WTC11 (cell line): ENCODE results near the gene BAIAP3.

Source experiments
- ELF4 ChIP-seq: sonication (generic); formaldehyde crosslinking; IDR thresholded peaks from 2 replicates; pipeline ENCODE4 v1.8.1; 2022; ENCODE audit warnings: low read depth, mild to moderate bottlenecking, moderate library complexity, missing genetic modification reagents
- RELA ChIP-seq: sonication (generic); formaldehyde crosslinking; IDR thresholded peaks from 2 replicates; pipeline ENCODE4 v1.8.1; 2022; ENCODE audit warnings: missing genetic modification reagents, mild to moderate bottlenecking, borderline replicate concordance
- SOX15 ChIP-seq: fragments of 250-450 bp; sonication (Bioruptor Pico); IDR thresholded peaks from 2 replicates; pipeline ENCODE4 v1.9.0; 2021; ENCODE audit warnings: mild to moderate bottlenecking
- TP53 ChIP-seq: sonication (generic); formaldehyde crosslinking; IDR thresholded peaks from 2 replicates; pipeline ENCODE4 v1.8.1; 2023; ENCODE audit warnings: mild to moderate bottlenecking, missing genetic modification reagents
- ZNF263 ChIP-seq: sonication (generic); formaldehyde crosslinking; IDR thresholded peaks from 2 replicates; pipeline ENCODE4 v1.8.1; 2022; ENCODE audit warnings: low read depth, mild to moderate bottlenecking, moderate library complexity, missing genetic modification reagents
- ZNF416 ChIP-seq: fragments of 250-450 bp; sonication (Bioruptor Pico); IDR thresholded peaks from 2 replicates; pipeline ENCODE4 v1.9.0; 2021; ENCODE audit warnings: mild to moderate bottlenecking, inconsistent platforms
- ZNF532 ChIP-seq: fragments of 250-450 bp; sonication (Bioruptor Pico); IDR thresholded peaks from 2 replicates; pipeline ENCODE4 v1.9.0; 2021; ENCODE audit warnings: mild to moderate bottlenecking, borderline replicate concordance
- TF ChIP-seq, protein P1 (sequence below): sonication (generic); formaldehyde crosslinking; IDR thresholded peaks from 2 replicates; pipeline ENCODE4 v1.8.0; 2022; ENCODE audit warnings: mild to moderate bottlenecking, missing genetic modification reagents
- TF ChIP-seq, protein P2 (sequence below): fragments of 200-600 bp; IDR thresholded peaks from 2 replicates; pipeline ENCODE4 v1.8.0; 2022; ENCODE audit warnings: antibody characterized with exemption
- TF ChIP-seq, protein P3 (sequence below): sonication (generic); formaldehyde crosslinking; IDR thresholded peaks from 2 replicates; pipeline ENCODE4 v1.8.1; 2023; ENCODE audit warnings: mild to moderate bottlenecking, missing genetic modification reagents
- TF ChIP-seq, protein P4 (sequence below): sonication (generic); formaldehyde crosslinking; conservative IDR thresholded peaks from 2 replicates; pipeline ENCODE4 v1.8.1; 2023; ENCODE audit warnings: mild to moderate bottlenecking, low read depth, missing genetic modification reagents, moderate library complexity

DNA sequence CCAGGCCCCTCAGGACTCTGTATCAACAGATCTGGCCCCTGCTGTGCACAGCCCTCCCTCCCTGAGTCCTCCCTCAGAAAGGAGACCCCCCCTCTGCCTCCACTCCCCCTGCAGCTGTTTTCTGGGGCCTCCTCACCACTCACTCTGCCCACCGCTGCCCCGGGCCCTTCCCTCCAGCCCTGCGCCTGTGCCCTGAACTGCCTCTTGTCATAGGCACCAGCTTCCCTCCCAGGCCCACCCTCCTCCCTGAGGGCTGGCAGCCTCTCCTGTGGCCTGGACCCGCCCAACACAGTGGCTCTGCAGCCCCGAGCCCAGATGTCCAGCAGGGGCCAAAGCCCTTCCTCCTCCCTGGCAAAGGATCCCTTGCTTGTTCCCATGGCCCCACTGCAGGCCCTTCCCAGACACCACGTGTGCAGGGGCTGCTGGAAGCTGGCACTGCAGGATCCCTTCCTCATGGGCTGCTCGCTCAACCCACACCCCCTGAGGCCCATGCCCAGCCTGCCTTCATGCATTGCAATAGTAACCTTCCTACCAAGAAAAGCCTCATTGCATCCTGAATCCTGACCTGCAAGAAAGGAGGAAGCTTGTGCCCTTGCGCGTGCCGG lies 44.1 kb downstream of the BAIAP3 start:
- TF ChIP-seq, protein P1, sequence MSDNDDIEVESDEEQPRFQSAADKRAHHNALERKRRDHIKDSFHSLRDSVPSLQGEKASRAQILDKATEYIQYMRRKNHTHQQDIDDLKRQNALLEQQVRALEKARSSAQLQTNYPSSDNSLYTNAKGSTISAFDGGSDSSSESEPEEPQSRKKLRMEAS (CRISPR knock-in tag): no peak
- TF ChIP-seq, protein P2, sequence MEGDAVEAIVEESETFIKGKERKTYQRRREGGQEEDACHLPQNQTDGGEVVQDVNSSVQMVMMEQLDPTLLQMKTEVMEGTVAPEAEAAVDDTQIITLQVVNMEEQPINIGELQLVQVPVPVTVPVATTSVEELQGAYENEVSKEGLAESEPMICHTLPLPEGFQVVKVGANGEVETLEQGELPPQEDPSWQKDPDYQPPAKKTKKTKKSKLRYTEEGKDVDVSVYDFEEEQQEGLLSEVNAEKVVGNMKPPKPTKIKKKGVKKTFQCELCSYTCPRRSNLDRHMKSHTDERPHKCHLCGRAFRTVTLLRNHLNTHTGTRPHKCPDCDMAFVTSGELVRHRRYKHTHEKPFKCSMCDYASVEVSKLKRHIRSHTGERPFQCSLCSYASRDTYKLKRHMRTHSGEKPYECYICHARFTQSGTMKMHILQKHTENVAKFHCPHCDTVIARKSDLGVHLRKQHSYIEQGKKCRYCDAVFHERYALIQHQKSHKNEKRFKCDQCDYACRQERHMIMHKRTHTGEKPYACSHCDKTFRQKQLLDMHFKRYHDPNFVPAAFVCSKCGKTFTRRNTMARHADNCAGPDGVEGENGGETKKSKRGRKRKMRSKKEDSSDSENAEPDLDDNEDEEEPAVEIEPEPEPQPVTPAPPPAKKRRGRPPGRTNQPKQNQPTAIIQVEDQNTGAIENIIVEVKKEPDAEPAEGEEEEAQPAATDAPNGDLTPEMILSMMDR: no peak
- TF ChIP-seq RELA (CRISPR knock-in tag) (no peak), TP53 (CRISPR knock-in tag) (no peak), ZNF416 (CRISPR knock-in tag) (no peak), SOX15 (no peak), ELF4 (CRISPR knock-in tag) (no peak), ZNF532 (no peak), ZNF263 (no peak)
- TF ChIP-seq, protein P3, sequence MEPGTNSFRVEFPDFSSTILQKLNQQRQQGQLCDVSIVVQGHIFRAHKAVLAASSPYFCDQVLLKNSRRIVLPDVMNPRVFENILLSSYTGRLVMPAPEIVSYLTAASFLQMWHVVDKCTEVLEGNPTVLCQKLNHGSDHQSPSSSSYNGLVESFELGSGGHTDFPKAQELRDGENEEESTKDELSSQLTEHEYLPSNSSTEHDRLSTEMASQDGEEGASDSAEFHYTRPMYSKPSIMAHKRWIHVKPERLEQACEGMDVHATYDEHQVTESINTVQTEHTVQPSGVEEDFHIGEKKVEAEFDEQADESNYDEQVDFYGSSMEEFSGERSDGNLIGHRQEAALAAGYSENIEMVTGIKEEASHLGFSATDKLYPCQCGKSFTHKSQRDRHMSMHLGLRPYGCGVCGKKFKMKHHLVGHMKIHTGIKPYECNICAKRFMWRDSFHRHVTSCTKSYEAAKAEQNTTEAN (CRISPR knock-in tag): no peak
- TF ChIP-seq, protein P4, sequence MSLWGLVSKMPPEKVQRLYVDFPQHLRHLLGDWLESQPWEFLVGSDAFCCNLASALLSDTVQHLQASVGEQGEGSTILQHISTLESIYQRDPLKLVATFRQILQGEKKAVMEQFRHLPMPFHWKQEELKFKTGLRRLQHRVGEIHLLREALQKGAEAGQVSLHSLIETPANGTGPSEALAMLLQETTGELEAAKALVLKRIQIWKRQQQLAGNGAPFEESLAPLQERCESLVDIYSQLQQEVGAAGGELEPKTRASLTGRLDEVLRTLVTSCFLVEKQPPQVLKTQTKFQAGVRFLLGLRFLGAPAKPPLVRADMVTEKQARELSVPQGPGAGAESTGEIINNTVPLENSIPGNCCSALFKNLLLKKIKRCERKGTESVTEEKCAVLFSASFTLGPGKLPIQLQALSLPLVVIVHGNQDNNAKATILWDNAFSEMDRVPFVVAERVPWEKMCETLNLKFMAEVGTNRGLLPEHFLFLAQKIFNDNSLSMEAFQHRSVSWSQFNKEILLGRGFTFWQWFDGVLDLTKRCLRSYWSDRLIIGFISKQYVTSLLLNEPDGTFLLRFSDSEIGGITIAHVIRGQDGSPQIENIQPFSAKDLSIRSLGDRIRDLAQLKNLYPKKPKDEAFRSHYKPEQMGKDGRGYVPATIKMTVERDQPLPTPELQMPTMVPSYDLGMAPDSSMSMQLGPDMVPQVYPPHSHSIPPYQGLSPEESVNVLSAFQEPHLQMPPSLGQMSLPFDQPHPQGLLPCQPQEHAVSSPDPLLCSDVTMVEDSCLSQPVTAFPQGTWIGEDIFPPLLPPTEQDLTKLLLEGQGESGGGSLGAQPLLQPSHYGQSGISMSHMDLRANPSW: no peak
